Ishikawa (cell line): ENCODE data around the gene BLOC1S4.

Experiments
- CEBPB ChIP-seq: IDR thresholded peaks from 2 replicates; pipeline ENCODE4 v1.6.1; 2012
- CREB1 ChIP-seq: IDR thresholded peaks from 2 replicates; pipeline ENCODE4 v1.6.1; 2012; ENCODE audit warnings: low read depth
- EGR1 ChIP-seq: IDR thresholded peaks from 2 replicates; pipeline ENCODE4 v1.6.1; 2012
- EP300 ChIP-seq: IDR thresholded peaks from 2 replicates; pipeline ENCODE4 v1.6.1; 2012; ENCODE audit warnings: borderline replicate concordance
- FOXM1 ChIP-seq: IDR thresholded peaks from 2 replicates; pipeline ENCODE4 v1.6.1; 2012; ENCODE audit warnings: low read depth, borderline replicate concordance
- NFIC ChIP-seq: IDR thresholded peaks from 2 replicates; pipeline ENCODE4 v1.6.1; 2012
- RAD21 ChIP-seq: IDR thresholded peaks from 2 replicates; pipeline ENCODE4 v1.6.1; 2012; ENCODE audit warnings: low read depth
- REST ChIP-seq: IDR thresholded peaks from 2 replicates; pipeline ENCODE4 v1.6.1; 2012; ENCODE audit warnings: low read depth, mild to moderate bottlenecking
- TAF1 ChIP-seq: IDR thresholded peaks from 2 replicates; pipeline ENCODE4 v1.6.1; 2012; ENCODE audit warnings: low read depth, mild to moderate bottlenecking
- TCF12 ChIP-seq: IDR thresholded peaks from 2 replicates; pipeline ENCODE4 v1.6.1; 2012; ENCODE audit warnings: low read depth
- TEAD4 ChIP-seq: IDR thresholded peaks from 2 replicates; pipeline ENCODE4 v1.6.1; 2012
- USF1 ChIP-seq: IDR thresholded peaks from 2 replicates; pipeline ENCODE4 v1.6.1; 2012
- YY1 ChIP-seq: IDR thresholded peaks from 2 replicates; pipeline ENCODE4 v1.6.1; 2012; ENCODE audit warnings: low read depth
- ZBTB7A ChIP-seq: IDR thresholded peaks from 2 replicates; pipeline ENCODE4 v1.6.1; 2012; ENCODE audit warnings: low read depth
- TF ChIP-seq, protein P1 (sequence below): IDR thresholded peaks from 2 replicates; pipeline ENCODE4 v1.6.1; 2012

The BLOC1S4 gene

DNA sequence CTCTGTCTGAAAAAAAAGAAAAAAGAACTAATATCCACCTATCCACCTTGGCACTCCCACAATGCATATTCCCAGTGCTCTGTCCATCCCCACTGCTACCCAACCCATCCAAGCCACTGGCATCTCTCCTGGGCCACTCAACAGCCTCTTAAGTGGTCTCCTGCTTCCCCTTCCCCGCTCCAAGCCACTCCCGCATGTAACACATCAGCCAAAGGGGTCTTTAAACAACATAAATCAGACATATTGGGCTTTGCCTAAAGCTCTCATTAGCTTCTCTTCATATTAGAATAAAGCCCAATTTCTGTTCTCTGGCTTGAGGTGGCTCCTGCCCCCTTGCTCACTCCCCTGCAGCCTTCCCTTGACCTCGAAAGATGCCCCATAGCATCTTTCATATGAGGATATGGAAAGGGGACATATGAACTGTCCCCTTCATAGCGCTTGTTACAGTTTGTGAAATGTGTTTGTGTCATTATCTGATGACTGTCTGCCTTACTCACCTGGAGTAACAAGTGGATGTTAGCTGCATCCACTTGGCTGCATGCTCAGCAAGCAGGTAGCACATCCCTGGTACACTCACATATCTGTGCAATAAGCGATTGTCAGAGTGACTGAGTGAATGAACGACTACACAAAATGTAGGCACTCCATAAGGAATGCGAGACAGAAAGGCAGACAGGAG, 3.1 kb downstream of the BLOC1S4 start:
- no peak for TF ChIP-seq ZBTB7A
- no peak for TF ChIP-seq CREB1
- no peak for TF ChIP-seq EGR1
- TF ChIP-seq EP300 = no peak
- TF ChIP-seq REST = no peak
- no peak for TF ChIP-seq CEBPB
- no peak for TF ChIP-seq YY1
- TF ChIP-seq, protein P1, sequence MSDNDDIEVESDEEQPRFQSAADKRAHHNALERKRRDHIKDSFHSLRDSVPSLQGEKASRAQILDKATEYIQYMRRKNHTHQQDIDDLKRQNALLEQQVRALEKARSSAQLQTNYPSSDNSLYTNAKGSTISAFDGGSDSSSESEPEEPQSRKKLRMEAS = no peak
- TF ChIP-seq TAF1 = no peak
- TF ChIP-seq TCF12 = no peak
- TF ChIP-seq NFIC = no peak
- no peak for TF ChIP-seq FOXM1
- TF ChIP-seq RAD21 = no peak

DNA sequence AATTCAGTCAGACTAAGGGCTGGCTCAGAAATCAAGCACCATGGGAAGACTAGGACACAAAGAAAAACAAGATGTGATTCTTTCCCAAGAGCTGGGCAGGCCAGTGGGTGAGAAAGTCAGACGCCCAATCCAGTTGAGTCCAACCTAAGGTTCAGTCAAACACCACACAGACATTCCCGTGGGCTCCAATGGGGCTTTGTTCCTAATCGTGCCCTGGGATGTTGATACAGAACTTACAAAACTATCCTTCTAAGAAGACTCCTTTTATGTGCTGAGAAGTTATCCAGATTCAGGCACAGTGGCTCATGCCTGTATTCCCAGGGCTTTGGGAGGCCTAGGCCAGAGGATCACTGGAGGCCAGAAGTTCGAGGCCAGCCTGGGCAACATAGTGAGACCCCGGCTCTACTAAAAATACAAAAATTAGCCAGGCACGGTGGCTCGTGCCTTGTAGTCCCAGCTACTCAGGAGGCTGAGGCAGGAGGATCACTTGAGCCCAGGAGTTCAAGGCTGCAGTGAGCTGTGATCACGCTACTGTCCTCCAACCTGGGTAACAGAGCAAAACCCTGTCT, 3.7 kb downstream of the BLOC1S4 start:
- TF ChIP-seq USF1 (no peak), REST (no peak), YY1 (no peak), EP300 (no peak), EGR1 (no peak), CEBPB (no peak), CREB1 (no peak), RAD21 (no peak), ZBTB7A (no peak), NFIC (no peak), TAF1 (no peak), TEAD4 (no peak)
- TF ChIP-seq, protein P1 = no peak

DNA sequence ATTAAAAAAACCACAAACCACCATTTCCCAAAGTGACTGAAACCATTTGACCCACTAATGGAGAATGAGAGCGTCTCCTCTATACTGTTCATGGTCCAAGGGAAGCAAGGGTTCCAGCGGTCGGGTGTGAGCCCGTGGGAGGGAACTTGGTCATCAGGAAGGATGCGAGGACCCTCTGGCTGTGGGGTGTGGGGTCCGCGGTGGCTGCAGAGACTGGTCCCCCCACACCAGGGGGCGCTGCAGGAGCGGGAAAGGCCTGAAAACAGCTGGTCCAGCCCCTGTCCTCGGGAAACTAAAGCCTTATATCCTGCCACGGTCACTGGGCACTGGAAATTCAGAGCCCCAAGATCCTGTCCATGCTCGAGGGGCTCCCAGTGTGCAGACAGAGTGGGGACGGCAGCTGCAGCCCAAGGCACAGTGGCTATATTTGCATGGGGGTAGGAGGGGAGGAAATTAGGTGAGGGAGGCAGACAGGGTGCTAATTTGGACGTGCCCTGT, 4.3 kb downstream of the BLOC1S4 start:
- TF ChIP-seq TCF12 (peak; percentile 59; the same call in 1 of the 2 replicates), NFIC (no peak), ZBTB7A (peak; percentile 96), RAD21 (peak; percentile 100)
- TF ChIP-seq, protein P1 = 0 out of 2 replicates have a peak, but pooled peaks have one; percentile 20

DNA sequence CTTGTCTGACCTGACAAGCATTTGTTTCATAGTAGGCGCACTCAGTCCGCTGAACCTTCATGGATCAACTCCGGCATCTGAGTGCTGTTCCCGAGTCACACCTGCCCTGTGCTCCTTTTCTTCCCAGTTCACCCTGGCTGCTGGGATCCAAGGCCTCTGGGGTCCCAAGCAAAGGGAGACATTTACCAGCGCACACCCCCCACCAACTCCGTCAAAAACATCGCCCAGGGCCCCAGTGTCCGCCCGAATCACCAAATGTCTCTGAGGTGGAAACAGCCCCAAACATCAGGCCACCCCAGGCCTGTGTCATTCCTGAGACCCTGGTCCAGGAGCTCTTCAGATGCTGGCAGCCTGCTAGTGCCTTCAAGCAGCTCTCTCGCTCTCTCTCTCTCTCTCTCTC, 5.1 kb downstream of the BLOC1S4 start:
- TF ChIP-seq RAD21 = no peak
- no peak for TF ChIP-seq YY1
- TF ChIP-seq REST = no peak
- no peak for TF ChIP-seq NFIC
- no peak for TF ChIP-seq TCF12
- no peak for TF ChIP-seq CEBPB
- TF ChIP-seq EGR1 = no peak
- TF ChIP-seq TEAD4 = no peak
- TF ChIP-seq, protein P1 = no peak

- TF ChIP-seq EGR1 (no peak), ZBTB7A (no peak), TEAD4 (no peak), EP300 (no peak), YY1 (no peak), RAD21 (no peak)
Measured at GRCh38 chr4:6722891-6723290, 6.9 kb downstream of the BLOC1S4 start.
